Heart left ventricle (tissue), 13 donors: Measurements from ENCODE around the gene ZNF324B.

Experiments
- CTCF ChIP-seq, 12 donors: fragments of 200-600 bp; sonication (generic) in 4 of 12; IDR thresholded peaks; one replicate each; pipeline versions ENCODE4 v1.5.0 to v1.8.0; 2018 to 2022; ENCODE audit warnings: antibody characterized with exemption in 12 of 12, mild to moderate bottlenecking in 5 of 12
- POLR2A ChIP-seq, 2 donors: fragments of 450-650 bp; IDR thresholded peaks; one replicate each; pipeline ENCODE4 v1.6.1; 2017; ENCODE audit warnings: antibody characterized with exemption in 2 of 2, mild to moderate bottlenecking in 2 of 2, moderate library complexity in 2 of 2
- donor health status: ischemic (EF 13 %, LVEDD 7.1; RV severe dilation, severe dysfunction).
- donor health status: DM: no; HTN: yes; CAD: no.
- donor health status: DM: no; HTN: no; CAD: no.
- donor health status: ischemic (EF 25% LVEDD 6.9; RV normal size, moderate dysfunction).
- donor health status: ischemic (EF 25% LVEDD 5.7; RV mildly dilated, moderate dysfunction).
- donor health status: ischemic (EF 35%, LVEDD 5.7; RV mildly dilated, moderate dysfunction).
- donor health status: nonischemic (EF 11% LVEDD 7.7; RV severe dilation, severe dysfunction).
- donor health status: DM: yes; HTN: yes; CAD: no.
- donor health status: PGD.
- donor health status: ischemic (EF 29% LVEDD 5.4; RV normal size, mild dysfunction).
- donor health status: nonischemic (EF 23%, LVEDD 6.1; RV moderate dilation, normal function).

- no peak for TF ChIP-seq CTCF (IDR thresholded peaks at IDR 0.05)
- TF ChIP-seq POLR2A (IDR thresholded peaks at IDR 0.05) = no peak
Measured at GRCh38 chr19:58492265-58492664, 40.8 kb downstream of the ZNF324B start.
